ENCODE results near the gene THRSP.
"Not testable (repeated sequence)": the region's sequence is repeated elsewhere in the genome, so short reads cannot be mapped to it uniquely, and the experiment has no call there.

THRSP gene

GRCh38 chr11:78083021-78083420, 19.4 kb downstream of the THRSP start:
- 86% methylated on average over 4 of the region's 4 CpGs for WGBS
- Histone ChIP-seq H3K14ac (ENCODE audit: low read length in 2 of 2) (no peak overlapping the region), H3K4me3 (ENCODE audit: insufficient read depth in 1 of 2, low read depth in 1 of 2, low read length in 2 of 2) (no peak overlapping the region), H3K27ac (ENCODE audit: low read length, poor library complexity, severe bottlenecking) (no peak overlapping the region), H3K27me3 (ENCODE audit: control insufficient read depth in 1 of 2, insufficient read depth in 1 of 2, low read length in 2 of 2) (no peaks in the 10 kb centered on the region), H3K23ac (ENCODE audit: low read length in 2 of 2) (no peak overlapping the region), H2AK5ac (ENCODE audit: low read length, severe bottlenecking) (no peak overlapping the region), H2BK5ac (ENCODE audit: low read depth, low read length, poor library complexity, severe bottlenecking) (no peak overlapping the region), H3K4me2 (ENCODE audit: low read length, poor library complexity, severe bottlenecking) (no peak overlapping the region), H4K8ac (ENCODE audit: low read length) (no peak overlapping the region), H3K4me1 (ENCODE audit: control insufficient read depth, insufficient read depth, low read depth, low read length) (peaks cover 8% of the 10 kb centered on the region), H3K79me1 (replicated peaks; ENCODE audit: low read length, poor library complexity, severe bottlenecking) (no peaks in the 10 kb centered on the region), H3K18ac (ENCODE audit: low read depth in 1 of 2, low read length in 2 of 2) (no peak overlapping the region), H2BK120ac (ENCODE audit: low read depth, low read length) (no peak overlapping the region), H3K4ac (ENCODE audit: low read depth in 1 of 2, low read length in 2 of 2) (no peak overlapping the region), H4K91ac (ENCODE audit: low read length) (no peak overlapping the region), H2BK12ac (ENCODE audit: low read length in 2 of 2) (no peak overlapping the region), H3K9me3 (ENCODE audit: control insufficient read depth, low read length) (no peaks in the 10 kb centered on the region), H2BK15ac (ENCODE audit: low read depth, poor library complexity, severe bottlenecking) (no peak overlapping the region), H3K9ac (ENCODE audit: low read length) (no peak overlapping the region), H3K36me3 (ENCODE audit: control insufficient read depth in 1 of 2, insufficient read depth in 2 of 2, low read depth in 1 of 2, low read length in 2 of 2) (no peaks in the 10 kb centered on the region), H2AFZ (ENCODE audit: low read depth, low read length) (no peak overlapping the region)
- no peak for DNase-seq

- Histone ChIP-seq H2BK15ac (ENCODE audit: low read depth, poor library complexity, severe bottlenecking) (peak overlapping the region; percentile 66), H2AFZ (ENCODE audit: low read depth, low read length) (peak overlapping the region; percentile 71)
- H3K4me2 ChIP-seq (ENCODE audit: low read length, poor library complexity, severe bottlenecking); H3K4ac ChIP-seq (ENCODE audit: low read depth in 1 of 2, low read length in 2 of 2); H3K23ac ChIP-seq (ENCODE audit: low read length in 2 of 2); H3K9ac ChIP-seq (ENCODE audit: low read length); H2BK12ac ChIP-seq (ENCODE audit: low read length in 2 of 2); H2BK5ac ChIP-seq (ENCODE audit: low read depth, low read length, poor library complexity, severe bottlenecking); H4K8ac ChIP-seq (ENCODE audit: low read length); H3K18ac ChIP-seq (ENCODE audit: low read depth in 1 of 2, low read length in 2 of 2); H3K9me3 ChIP-seq (ENCODE audit: control insufficient read depth, low read length); H3K27ac ChIP-seq (ENCODE audit: low read length, poor library complexity, severe bottlenecking); H2AK5ac ChIP-seq (ENCODE audit: low read length, severe bottlenecking); H3K4me1 ChIP-seq (ENCODE audit: control insufficient read depth, insufficient read depth, low read depth, low read length); H3K79me1 ChIP-seq (replicated peaks; ENCODE audit: low read length, poor library complexity, severe bottlenecking); H3K4me3 ChIP-seq (ENCODE audit: insufficient read depth in 1 of 2, low read depth in 1 of 2, low read length in 2 of 2); H4K91ac ChIP-seq (ENCODE audit: low read length); H3K27me3 ChIP-seq (ENCODE audit: control insufficient read depth in 1 of 2, insufficient read depth in 1 of 2, low read length in 2 of 2); H3K14ac ChIP-seq (ENCODE audit: low read length in 2 of 2); H3K36me3 ChIP-seq (ENCODE audit: control insufficient read depth in 1 of 2, insufficient read depth in 2 of 2, low read depth in 1 of 2, low read length in 2 of 2); H2BK120ac ChIP-seq (ENCODE audit: low read depth, low read length): not testable (repeated sequence)
- 82% methylated on average over 8 of the region's 8 CpGs for WGBS
- DNase-seq = peak; percentile 32
Measured at GRCh38 chr11:78084506-78084905, 20.8 kb downstream of the THRSP start.

GRCh38 chr11:78085972-78086371, 22.3 kb downstream of the THRSP start:
- 70% methylated on average over 2 of the region's 3 CpGs for WGBS

DNA sequence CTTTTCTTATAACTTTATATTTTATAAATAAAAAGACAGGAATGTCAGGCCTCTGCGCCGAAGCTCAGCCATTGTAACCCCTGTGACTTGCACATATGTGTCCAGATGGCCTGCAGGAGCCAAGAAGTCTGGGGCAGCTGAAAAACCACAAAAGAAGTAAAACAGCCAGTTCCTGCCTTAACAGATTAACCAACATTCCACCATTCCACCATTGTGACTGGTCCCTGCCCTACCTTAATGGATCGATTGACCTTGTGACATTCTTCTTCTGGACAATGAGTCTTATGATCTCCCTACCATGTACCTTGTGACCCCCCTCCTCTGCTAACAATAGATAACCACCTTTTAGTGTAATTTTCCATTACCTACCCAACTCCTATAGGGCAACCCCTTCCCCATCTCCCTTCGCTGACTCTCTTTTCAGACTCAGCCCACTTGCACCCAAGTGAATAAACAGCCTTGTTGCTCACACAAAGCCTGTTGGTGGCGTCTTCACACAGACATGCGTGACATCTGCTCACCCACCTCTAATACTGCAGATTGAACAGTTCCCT, 22.9 kb downstream of the THRSP start:
- not testable (repeated sequence) for H3K14ac ChIP-seq (ENCODE audit: low read length in 2 of 2); H4K8ac ChIP-seq (ENCODE audit: low read length); H3K27me3 ChIP-seq (ENCODE audit: control insufficient read depth in 1 of 2, insufficient read depth in 1 of 2, low read length in 2 of 2); H2BK12ac ChIP-seq (ENCODE audit: low read length in 2 of 2); H3K27ac ChIP-seq (ENCODE audit: low read length, poor library complexity, severe bottlenecking); H3K9me3 ChIP-seq (ENCODE audit: control insufficient read depth, low read length); H2BK15ac ChIP-seq (ENCODE audit: low read depth, poor library complexity, severe bottlenecking); H3K4me1 ChIP-seq (ENCODE audit: control insufficient read depth, insufficient read depth, low read depth, low read length); H2BK120ac ChIP-seq (ENCODE audit: low read depth, low read length); H3K79me1 ChIP-seq (replicated peaks; ENCODE audit: low read length, poor library complexity, severe bottlenecking); H3K18ac ChIP-seq (ENCODE audit: low read depth in 1 of 2, low read length in 2 of 2); H2BK5ac ChIP-seq (ENCODE audit: low read depth, low read length, poor library complexity, severe bottlenecking); H3K4me2 ChIP-seq (ENCODE audit: low read length, poor library complexity, severe bottlenecking); H3K36me3 ChIP-seq (ENCODE audit: control insufficient read depth in 1 of 2, insufficient read depth in 2 of 2, low read depth in 1 of 2, low read length in 2 of 2); H2AFZ ChIP-seq (ENCODE audit: low read depth, low read length); H3K23ac ChIP-seq (ENCODE audit: low read length in 2 of 2); H2AK5ac ChIP-seq (ENCODE audit: low read length, severe bottlenecking); DNase-seq; H3K4ac ChIP-seq (ENCODE audit: low read depth in 1 of 2, low read length in 2 of 2); H3K9ac ChIP-seq (ENCODE audit: low read length); H3K4me3 ChIP-seq (ENCODE audit: insufficient read depth in 1 of 2, low read depth in 1 of 2, low read length in 2 of 2)
- peak overlapping the region; percentile 50 for H4K91ac ChIP-seq (ENCODE audit: low read length)
- 95% methylated on average over 6 of the region's 6 CpGs for WGBS

More at GRCh38 chr11:78085972-78086371, 22.3 kb downstream of the THRSP start:
- Histone ChIP-seq H3K14ac (ENCODE audit: low read length in 2 of 2) (no peak overlapping the region), H2AK5ac (ENCODE audit: low read length, severe bottlenecking) (no peak overlapping the region), H3K23ac (ENCODE audit: low read length in 2 of 2) (no peak overlapping the region), H2BK5ac (ENCODE audit: low read depth, low read length, poor library complexity, severe bottlenecking) (no peak overlapping the region), H3K36me3 (ENCODE audit: control insufficient read depth in 1 of 2, insufficient read depth in 2 of 2, low read depth in 1 of 2, low read length in 2 of 2) (no peaks in the 10 kb centered on the region), H2AFZ (ENCODE audit: low read depth, low read length) (no peak overlapping the region), H3K9ac (ENCODE audit: low read length) (no peak overlapping the region), H3K79me1 (replicated peaks; ENCODE audit: low read length, poor library complexity, severe bottlenecking) (no peaks in the 10 kb centered on the region), H3K27me3 (ENCODE audit: control insufficient read depth in 1 of 2, insufficient read depth in 1 of 2, low read length in 2 of 2) (no peaks in the 10 kb centered on the region), H2BK120ac (ENCODE audit: low read depth, low read length) (no peak overlapping the region), H3K27ac (ENCODE audit: low read length, poor library complexity, severe bottlenecking) (no peak overlapping the region), H3K4me2 (ENCODE audit: low read length, poor library complexity, severe bottlenecking) (no peak overlapping the region), H3K4me1 (ENCODE audit: control insufficient read depth, insufficient read depth, low read depth, low read length) (no peaks in the 10 kb centered on the region), H3K4me3 (ENCODE audit: insufficient read depth in 1 of 2, low read depth in 1 of 2, low read length in 2 of 2) (no peak overlapping the region), H3K18ac (ENCODE audit: low read depth in 1 of 2, low read length in 2 of 2) (no peak overlapping the region), H4K8ac (ENCODE audit: low read length) (no peak overlapping the region), H3K9me3 (ENCODE audit: control insufficient read depth, low read length) (no peaks in the 10 kb centered on the region), H2BK12ac (ENCODE audit: low read length in 2 of 2) (no peak overlapping the region), H2BK15ac (ENCODE audit: low read depth, poor library complexity, severe bottlenecking) (no peak overlapping the region), H4K91ac (ENCODE audit: low read length) (no peak overlapping the region), H3K4ac (ENCODE audit: low read depth in 1 of 2, low read length in 2 of 2) (no peak overlapping the region)
- no peak for DNase-seq

Measured in mesenchymal stem cell (in vitro differentiated cells and primary cell).